SIG-M5 treated with dmso at 0.1 percent for 504 hours (cell line): ENCODE measurements around the gene RAD51C.
A peak's percentile ranks its signal among the peaks of the same experiment; 100 is the strongest.
"Not testable (repeated sequence)": the region's sequence is repeated elsewhere in the genome, so short reads cannot be mapped to it uniquely, and the experiment has no call there.

ENCODE experiments used
- DNase-seq: peaks from one replicate; lab custom pipeline; 2025; ENCODE audit not compliant: unreplicated experiment; lab: John Stamatoyannopoulos, UW

The RAD51C gene

GRCh38 chr17:58692239-58693055 lies at the start of gene RAD51C:
TSS of gene RAD51C (plus strand) at chr17:58692602. CDS start at chr17:58692644, 42 bp downstream.
- DNase-seq: peak; percentile 99

- DNase-seq: no peak
Observed at GRCh38 chr17:58643147-58643546, 49.3 kb upstream of the RAD51C start.

- no peak for DNase-seq
Observed at GRCh38 chr17:58648236-58648635, 44.2 kb upstream of the RAD51C start.

GRCh38 chr17:58657962-58658803 lies 34.2 kb upstream of the RAD51C start:
- peak; percentile 34 for DNase-seq

- peak; percentile 100 for DNase-seq
Observed at GRCh38 chr17:58658804-58659713, 33.3 kb upstream of the RAD51C start.

GRCh38 chr17:58659714-58660084 lies 32.7 kb upstream of the RAD51C start:
- not testable (repeated sequence) for DNase-seq

GRCh38 chr17:58660621-58661020 lies 31.8 kb upstream of the RAD51C start:
- no peak for DNase-seq

GRCh38 chr17:58661499-58661898 lies 30.9 kb upstream of the RAD51C start:
- no peak for DNase-seq

- no peak for DNase-seq
Observed at GRCh38 chr17:58664302-58664701, 28.1 kb upstream of the RAD51C start.

GRCh38 chr17:58665946-58666857 lies 26.2 kb upstream of the RAD51C start:
- DNase-seq: no peak

GRCh38 chr17:58666858-58667267 lies 25.5 kb upstream of the RAD51C start:
- peak; percentile 69 for DNase-seq

- DNase-seq: peak; percentile 82
Observed at GRCh38 chr17:58667934-58668597, 24.3 kb upstream of the RAD51C start.

- peak; percentile 59 for DNase-seq
Observed at GRCh38 chr17:58668598-58668935, 23.8 kb upstream of the RAD51C start.

GRCh38 chr17:58669853-58670252 lies 22.5 kb upstream of the RAD51C start:
- no peak for DNase-seq

- DNase-seq: no peak
Observed at GRCh38 chr17:58671969-58672368, 20.4 kb upstream of the RAD51C start.

GRCh38 chr17:58677194-58677880 lies 15.1 kb upstream of the RAD51C start:
- no peak for DNase-seq

GRCh38 chr17:58678287-58678686 lies 14.1 kb upstream of the RAD51C start:
- not testable (repeated sequence) for DNase-seq

GRCh38 chr17:58679263-58680037 lies 13.0 kb upstream of the RAD51C start:
- DNase-seq: no peak
